Head of caudate nucleus (tissue), 42 donors: Measurements from ENCODE around the gene ARID5B.
A peak's percentile ranks its signal among the peaks of the same experiment; 100 is the strongest.

Source experiments
- DNase-seq, 42 donors: peaks; one replicate each; pipeline versions ENCODE4 v3.0.0 to v3.0.0-alpha.2; 2020 to 2021; ENCODE audit warnings: mixed read lengths in 7 of 42
- intact Hi-C: fragments of 100-400 bp; cut with DNase I; formaldehyde crosslinking; loops from one replicate; pipeline ENCODE4 v1.15.0; 2022

Gene ARID5B

GRCh38 chr10:62085821-62086220 lies 184.3 kb downstream of the ARID5B start:
- no peak for DNase-seq
- intact Hi-C loops, result no loop called here

GRCh38 chr10:62087329-62087728 lies 185.8 kb downstream of the ARID5B start:
- intact Hi-C loops, result no loop called here
- DNase-seq, result no peak

GRCh38 chr10:62088786-62089185 lies 187.3 kb downstream of the ARID5B start:
- intact Hi-C loops, result no loop called here
- no peak for DNase-seq

- intact Hi-C loops, result no loop called here
- DNase-seq, result no peak
Measured at GRCh38 chr10:62092301-62093030, 191.0 kb downstream of the ARID5B start.

- DNase-seq, result no peak
Measured at GRCh38 chr10:62093863-62094291, 192.4 kb downstream of the ARID5B start.

GRCh38 chr10:62095181-62096122 lies 194.0 kb downstream of the ARID5B start:
- peak in 1 of 42 donors; percentile 42 for DNase-seq
- intact Hi-C loops, result no loop called here

More at GRCh38 chr10:62093863-62094291, 192.4 kb downstream of the ARID5B start:
- intact Hi-C loops, result no loop called here

- no peak for DNase-seq
- intact Hi-C loops, result no loop called here
Measured at GRCh38 chr10:62096256-62096933, 194.9 kb downstream of the ARID5B start.

- intact Hi-C loops, result no loop called here
- no peak for DNase-seq
Measured at GRCh38 chr10:62098278-62099121, 197.0 kb downstream of the ARID5B start.

GRCh38 chr10:62099299-62099698 lies 197.8 kb downstream of the ARID5B start:
- no peak for DNase-seq
- intact Hi-C loops, result no loop called here

GRCh38 chr10:62103857-62104256 lies 202.4 kb downstream of the ARID5B start:
- no peak for DNase-seq
- intact Hi-C loops, result no loop called here

- intact Hi-C loops, result no loop called here
- DNase-seq, result no peak
Measured at GRCh38 chr10:62106929-62107519, 205.5 kb downstream of the ARID5B start.

- intact Hi-C loops, result no loop called here
Measured at GRCh38 chr10:62108759-62109586, 207.5 kb downstream of the ARID5B start.

GRCh38 chr10:62109587-62110293 lies 208.2 kb downstream of the ARID5B start:
- no peak for DNase-seq
- intact Hi-C loops, result no loop called here

More at GRCh38 chr10:62108759-62109586, 207.5 kb downstream of the ARID5B start:
- no peak for DNase-seq

- DNase-seq, result no peak
- intact Hi-C loops, result no loop called here
Measured at GRCh38 chr10:62112300-62112699, 210.8 kb downstream of the ARID5B start.

GRCh38 chr10:62112963-62113362 lies 211.5 kb downstream of the ARID5B start:
- no peak for DNase-seq
- intact Hi-C loops, result no loop called here

GRCh38 chr10:62113680-62114079 lies 212.2 kb downstream of the ARID5B start:
- intact Hi-C loops, result no loop called here
- DNase-seq, result no peak

- no peak for DNase-seq
- intact Hi-C loops, result no loop called here
Measured at GRCh38 chr10:62115321-62115720, 213.8 kb downstream of the ARID5B start.
